Prostate gland (tissue), 2 donors: ENCODE measurements around the gene COL11A1.

Experiments used
- CTCF ChIP-seq, 4 experiments: fragments of 200-600 bp in 2 of 4; fragments of 450-650 bp in 2 of 4; sonication (generic) in 2 of 4; IDR thresholded peaks; 1 replicate in 3 of 4; 2 replicates in 1 of 4; pipeline ENCODE4 v1.5.1; 2016 to 2019; ENCODE audit warnings: antibody characterized with exemption in 4 of 4, mild to moderate bottlenecking in 2 of 4, moderate library complexity in 2 of 4
- POLR2A ChIP-seq: fragments of 450-650 bp; IDR thresholded peaks from one replicate; pipeline ENCODE4 v1.6.1; 2016; ENCODE audit warnings: antibody characterized with exemption, mild to moderate bottlenecking
- POLR2AphosphoS5 ChIP-seq: sonication (generic); formaldehyde crosslinking; IDR thresholded peaks from one replicate; pipeline ENCODE4 v1.6.1; 2017; ENCODE audit warnings: antibody characterized with exemption

- no peak for TF ChIP-seq CTCF (IDR thresholded peaks at IDR 0.05)
- no peak for TF ChIP-seq POLR2AphosphoS5
- no peak for TF ChIP-seq POLR2A
Measured at GRCh38 chr1:102977292-102977691, 131.0 kb downstream of the COL11A1 start.
